Gastrocnemius medialis (tissue), 4 donors: ENCODE data around the gene TMPRSS12. TPM values are rescaled to one million over a fixed set of nuclear protein-coding genes. Genes with fewer than 3 reads are reported as not detected.

ENCODE experiments used
- ATAC-seq, 2 donors: fragments of 150-250 bp; one replicate each; pipeline ENCODE4 v1.9.1; 2016
- DNase-seq, 2 donors: peaks; one replicate each; pipeline ENCODE4 v3.0.0-alpha.2; 2019
- H3K27ac ChIP-seq, 4 donors: fragments of 200-600 bp; sonication (generic); 1 replicate in 1 of 4; 2 replicates in 3 of 4; pipeline ENCODE4 v1.5.1; 2016 to 2018; ENCODE audit warnings: mild to moderate bottlenecking in 2 of 4, moderate library complexity in 1 of 4
- H3K27me3 ChIP-seq, 3 donors: fragments of 200-600 bp; sonication (generic) in 2 of 3; 1 replicate in 1 of 3; 2 replicates in 2 of 3; pipeline versions ENCODE4 v1.5.1 to v1.6.0; 2016 to 2019; ENCODE audit warnings: mild to moderate bottlenecking in 1 of 3, moderate library complexity in 1 of 3
- H3K36me3 ChIP-seq, 2 donors: fragments of 200-600 bp; sonication (generic) in 1 of 2; one replicate each; pipeline ENCODE4 v1.5.1; 2017 to 2018
- H3K4me1 ChIP-seq, 2 donors: fragments of 200-600 bp; sonication (generic) in 1 of 2; one replicate each; pipeline ENCODE4 v1.5.1; 2016 to 2017; ENCODE audit warnings: mild to moderate bottlenecking in 2 of 2
- H3K4me3 ChIP-seq, 4 donors: fragments of 200-600 bp; sonication (generic) in 3 of 4; 1 replicate in 1 of 4; 2 replicates in 3 of 4; pipeline ENCODE4 v1.5.1; 2016 to 2019; ENCODE audit warnings: mild to moderate bottlenecking in 2 of 4
- H3K9me3 ChIP-seq, 3 donors: fragments of 200-600 bp; sonication (generic) in 2 of 3; 1 replicate in 1 of 3; 2 replicates in 2 of 3; pipeline ENCODE4 v1.5.1; 2016 to 2019
- CTCF ChIP-seq, 5 experiments: fragments of 450-650 bp in 3 of 5; fragments of 200-600 bp in 2 of 5; sonication (generic) in 2 of 5; IDR thresholded peaks in 4 of 5; conservative IDR thresholded peaks in 1 of 5; 1 replicate in 4 of 5; 2 replicates in 1 of 5; pipeline ENCODE4 v1.5.1; 2016 to 2019; ENCODE audit warnings: antibody characterized with exemption in 5 of 5, mild to moderate bottlenecking in 3 of 5, moderate library complexity in 3 of 5
- POLR2A ChIP-seq, 2 donors: fragments of 450-650 bp; IDR thresholded peaks; one replicate each; pipeline ENCODE4 v1.6.1; 2017; ENCODE audit warnings: antibody characterized with exemption in 2 of 2, mild to moderate bottlenecking in 2 of 2, moderate library complexity in 2 of 2
- in situ Hi-C, 4 donors: fragments of 200-750 bp; cut with MboI; loops; one replicate each; pipeline versions ENCODE4 v1.15.0 to v1.8.0; 2017; ENCODE audit warnings: low sequenced_read_pairs in 4 of 4
- intact Hi-C: fragments of 100-400 bp; cut with DNase I; formaldehyde crosslinking; loops from one replicate; pipeline ENCODE4 v1.15.1; 2023; ENCODE audit warnings: low total_unique reads
- total RNA-seq, 4 donors: library from RNA; depleted of rRNA; stranded (reverse); fragments of >200 nt; gene quantifications; one replicate each; pipeline versions ENCODE4 v1.1.0 to v1.2.3, GENCODE V29; 2016

TMPRSS12 gene
- total RNA-seq, 4 donors from 2014 or later = not detected

- H3K4me1 ChIP-seq = no peaks in the 10 kb centered on the region
- no peak for DNase-seq
- H3K36me3 ChIP-seq = no peaks in the 10 kb centered on the region
- no peaks in the 10 kb centered on the region for H3K27me3 ChIP-seq
- no peak overlapping the region for H3K4me3 ChIP-seq
- no peak for ATAC-seq
- peaks cover 0 to 3% (median 0%) of the 10 kb centered on the region in 3 donors for H3K9me3 ChIP-seq
- intact Hi-C loops = no loop called here
- TF ChIP-seq POLR2A (IDR thresholded peaks at IDR 0.05) (no peak), CTCF (IDR thresholded peaks at IDR 0.05 in 4 of 5, conservative IDR thresholded peaks at IDR 0.05 in 1 of 5) (no peak)
- in situ Hi-C loops = no loop called here
- H3K27ac ChIP-seq = no peak overlapping the region
Observed at GRCh38 chr12:50913224-50913623, 70.5 kb downstream of the TMPRSS12 start.

- Histone ChIP-seq H3K9me3 (peaks cover 0 to 3% (median 0%) of the 10 kb centered on the region in 3 donors), H3K4me1 (no peaks in the 10 kb centered on the region), H3K36me3 (no peaks in the 10 kb centered on the region), H3K27ac (no peak overlapping the region), H3K4me3 (no peak overlapping the region), H3K27me3 (no peaks in the 10 kb centered on the region)
- TF ChIP-seq POLR2A (IDR thresholded peaks at IDR 0.05) (no peak), CTCF (IDR thresholded peaks at IDR 0.05 in 4 of 5, conservative IDR thresholded peaks at IDR 0.05 in 1 of 5) (no peak)
- DNase-seq (no peak), ATAC-seq (no peak)
- intact Hi-C loops (no loop called here), in situ Hi-C loops (no loop called here)
Observed at GRCh38 chr12:50914872-50915484, 72.3 kb downstream of the TMPRSS12 start.

- peaks cover 0 to 3% (median 0%) of the 10 kb centered on the region in 3 donors for H3K9me3 ChIP-seq
- TF ChIP-seq POLR2A (IDR thresholded peaks at IDR 0.05) = no peak
- TF ChIP-seq CTCF (IDR thresholded peaks at IDR 0.05 in 4 of 5, conservative IDR thresholded peaks at IDR 0.05 in 1 of 5) = no peak
- H3K27ac ChIP-seq = no peak overlapping the region
- in situ Hi-C loops (no loop called here), intact Hi-C loops (no loop called here)
- H3K4me1 ChIP-seq = no peaks in the 10 kb centered on the region
- H3K36me3 ChIP-seq = no peaks in the 10 kb centered on the region
- DNase-seq (no peak), ATAC-seq (no peak)
- no peaks in the 10 kb centered on the region for H3K27me3 ChIP-seq
- no peak overlapping the region for H3K4me3 ChIP-seq
Observed at GRCh38 chr12:50916292-50916691, 73.6 kb downstream of the TMPRSS12 start.

GRCh38 chr12:50918584-50919316 lies 76.0 kb downstream of the TMPRSS12 start:
- peaks cover 12 to 20% of the 10 kb centered on the region in 2 donors for H3K4me1 ChIP-seq
- no peak for DNase-seq
- in situ Hi-C loops = no loop called here
- no peak for TF ChIP-seq CTCF (IDR thresholded peaks at IDR 0.05 in 4 of 5, conservative IDR thresholded peaks at IDR 0.05 in 1 of 5)
- no peak for TF ChIP-seq POLR2A (IDR thresholded peaks at IDR 0.05)
- H3K4me3 ChIP-seq = no peak overlapping the region
- no peak overlapping the region for H3K27ac ChIP-seq
- no peaks in the 10 kb centered on the region for H3K36me3 ChIP-seq
- H3K27me3 ChIP-seq = no peaks in the 10 kb centered on the region
- no peak for ATAC-seq
- H3K9me3 ChIP-seq = peaks cover 0 to 3% (median 0%) of the 10 kb centered on the region in 3 donors
- intact Hi-C loops = no loop called here
